Measurements from ENCODE around the gene BLOC1S1. TPM values are rescaled to one million over a fixed set of nuclear protein-coding genes. Genes with fewer than 3 reads are reported as not detected.
A peak's percentile ranks its signal among the peaks of the same experiment; 100 is the strongest.

Gene BLOC1S1
- total RNA-seq, 2 experiments from 2014 or later: 118 to 124 TPM

DNA sequence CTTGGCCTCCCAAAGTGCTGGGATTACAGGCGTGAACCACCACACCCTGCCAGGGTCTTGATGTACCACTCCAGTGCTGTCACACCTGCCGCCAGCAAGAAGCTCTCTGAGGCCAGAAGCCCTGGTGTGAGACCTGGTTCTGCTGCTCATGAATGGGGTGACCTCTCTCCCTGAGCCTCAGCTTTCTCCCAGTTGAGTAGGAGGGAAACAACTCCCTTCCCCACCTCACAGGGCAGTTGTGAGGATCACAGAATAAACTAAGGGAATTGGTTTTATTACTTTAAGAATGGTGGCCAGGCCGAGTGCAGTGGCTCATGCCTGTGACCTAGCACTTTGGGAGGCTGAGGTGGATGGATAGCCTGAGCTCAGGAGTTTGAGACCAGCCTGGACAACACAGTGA lies 18.7 kb downstream of the BLOC1S1 start:
- Mint-ChIP-seq H3K27ac (no peak overlapping the region), H3K4me1 (ENCODE audit: low read depth) (peaks cover 27% of the 10 kb centered on the region), H3K36me3 (ENCODE audit: low read depth) (no peaks in the 10 kb centered on the region), H3K9me3 (no peaks in the 10 kb centered on the region), H3K27me3 (ENCODE audit: low read depth) (no peaks in the 10 kb centered on the region), H3K4me3 (no peak overlapping the region)
- intact Hi-C loops (cut with micrococcal nuclease): loop anchor here (10.0 kb wide), 1 partner anchor 450 kb away; the partner anchor contains the start of gene SMARCC2
- CTCF ChIA-PET: interaction anchor here (0.5 to 3.4 kb wide), 6 partner anchors 10 to 335 kb away, joined by 3 to 11 read pairs (median 4); no protein-coding TSS in a partner anchor
- DNase-seq: no peak

DNA sequence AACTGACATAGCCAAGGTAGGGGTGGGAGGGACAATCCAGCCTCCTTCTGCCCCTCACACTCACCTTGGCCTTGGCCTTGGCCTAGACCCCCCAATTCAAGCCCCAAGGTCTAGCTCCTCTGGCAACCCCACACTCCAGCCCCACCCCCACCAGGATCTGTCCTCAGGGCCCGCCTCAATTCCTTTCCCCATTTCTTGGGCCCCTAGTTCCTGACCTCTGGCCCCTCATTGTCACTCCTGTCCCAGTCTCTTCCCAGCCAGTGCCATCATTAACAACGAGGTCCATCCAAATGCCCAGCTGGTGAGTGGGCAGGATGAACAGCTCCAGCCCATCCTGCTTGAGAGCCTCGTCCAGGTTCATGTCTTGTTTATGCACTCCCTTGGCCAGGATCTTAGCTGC lies 20.2 kb downstream of the BLOC1S1 start:
- CTCF ChIA-PET: interaction anchor here (0.9 to 3.4 kb wide), 3 partner anchors 11 to 239 kb away, joined by 3 to 11 read pairs (median 10); partner anchors contain the start of gene ITGA7
- Mint-ChIP-seq H3K27ac (no peak overlapping the region), H3K9me3 (no peaks in the 10 kb centered on the region), H3K36me3 (ENCODE audit: low read depth) (no peaks in the 10 kb centered on the region), H3K27me3 (ENCODE audit: low read depth) (no peaks in the 10 kb centered on the region), H3K4me3 (no peak overlapping the region), H3K4me1 (ENCODE audit: low read depth) (peaks cover 18% of the 10 kb centered on the region)
- no peak for DNase-seq
- intact Hi-C loops (cut with micrococcal nuclease): loop anchor here (10.0 kb wide), 1 partner anchor 449 kb away; the partner anchor contains the start of gene SMARCC2

DNA sequence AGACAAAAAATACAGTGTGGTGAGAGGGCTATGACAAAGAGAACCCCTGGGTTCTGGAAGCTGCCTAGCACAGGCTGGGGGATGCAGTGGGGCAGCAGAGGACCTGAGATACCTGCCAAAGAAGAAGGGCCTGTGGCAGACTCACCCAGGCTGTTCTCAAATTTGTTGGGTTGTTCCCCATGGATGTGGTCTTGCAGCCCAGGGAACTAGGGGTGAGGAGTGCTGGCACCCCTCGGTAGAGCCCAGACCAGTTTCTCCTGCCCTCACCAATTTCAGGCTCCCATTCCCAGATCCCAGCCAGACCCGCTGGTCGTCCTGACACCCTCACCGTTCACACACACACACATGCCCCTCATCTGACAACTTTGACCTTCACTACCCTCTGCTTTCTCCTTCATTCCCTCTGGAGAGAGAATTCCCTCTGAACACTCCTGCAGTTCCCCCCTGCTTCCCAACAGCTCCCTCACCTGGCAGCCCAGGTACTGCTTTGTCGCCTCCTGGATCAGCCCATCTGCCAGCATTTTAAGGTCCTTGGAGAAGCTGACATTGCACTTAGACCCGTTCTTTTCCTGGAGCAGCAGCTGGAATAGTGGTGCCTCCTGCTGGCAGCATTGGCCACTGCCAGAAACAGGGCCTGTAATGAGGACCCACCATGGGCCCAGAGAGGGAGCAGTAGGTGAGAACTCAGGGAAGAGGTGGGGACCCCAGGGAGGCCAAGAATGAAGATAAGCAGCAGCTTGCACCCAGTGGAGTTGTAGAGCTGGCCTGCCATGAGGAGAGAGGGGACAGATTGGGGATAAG lies 21.1 kb downstream of the BLOC1S1 start:
- Mint-ChIP-seq H3K27me3 (ENCODE audit: low read depth) (no peaks in the 10 kb centered on the region), H3K4me1 (ENCODE audit: low read depth) (peaks cover 18% of the 10 kb centered on the region), H3K27ac (peak overlapping the region; percentile 60), H3K4me3 (peak overlapping the region; percentile 25), H3K9me3 (no peaks in the 10 kb centered on the region), H3K36me3 (ENCODE audit: low read depth) (no peaks in the 10 kb centered on the region)
- peak; percentile 84 for DNase-seq
- CTCF ChIA-PET: interaction anchor here (0.6 to 4.6 kb wide), 29 partner anchors 7 to 548 kb away, joined by 3 to 36 read pairs (median 7); partner anchors contain the start of genes BLOC1S1, CD63, DNAJC14 and ITGA7
- intact Hi-C loops (cut with micrococcal nuclease): loop anchor here (1.0 to 10.0 kb wide), 5 partner anchors 13 to 548 kb away; partner anchors contain the start of gene SMARCC2

DNA sequence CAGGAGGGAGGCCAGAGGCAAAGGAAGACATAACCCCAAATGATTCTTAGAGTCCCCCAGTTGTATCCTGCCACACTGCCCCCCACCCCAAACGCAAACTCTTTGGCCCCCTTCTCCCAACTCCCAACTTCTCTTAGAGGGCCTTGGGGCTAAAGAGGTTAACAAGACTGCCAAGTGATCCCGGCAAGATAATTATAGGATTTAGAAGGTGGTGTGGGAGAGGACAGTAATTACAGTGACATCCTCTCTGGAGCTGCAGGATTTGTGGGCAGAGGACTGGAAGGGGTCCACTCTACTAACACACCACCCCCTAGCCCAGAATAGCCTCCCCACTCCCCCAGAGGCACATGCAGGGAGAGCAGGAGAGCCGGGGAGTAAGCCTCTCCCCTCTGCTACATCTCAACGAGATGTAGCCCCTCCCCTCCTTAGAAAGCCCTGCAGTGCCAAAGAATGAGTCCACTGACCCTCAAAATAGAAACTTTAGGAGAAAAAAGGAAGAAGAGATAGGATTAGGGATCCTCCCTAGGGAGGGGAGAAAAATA lies 21.8 kb downstream of the BLOC1S1 start:
- CTCF ChIA-PET: interaction anchor here (0.6 to 4.6 kb wide), 57 partner anchors 8 to 549 kb away, joined by 3 to 36 read pairs (median 5); partner anchors contain the start of genes BLOC1S1, CD63, DNAJC14 and ITGA7
- H3K9me3 Mint-ChIP-seq: no peaks in the 10 kb centered on the region
- H3K27ac Mint-ChIP-seq: peak overlapping the region; percentile 82
- peak overlapping the region; percentile 75 for H3K4me3 Mint-ChIP-seq
- peaks cover 21% of the 10 kb centered on the region for H3K4me1 Mint-ChIP-seq (ENCODE audit: low read depth)
- no peak for DNase-seq
- H3K36me3 Mint-ChIP-seq (ENCODE audit: low read depth): no peaks in the 10 kb centered on the region
- H3K27me3 Mint-ChIP-seq (ENCODE audit: low read depth): no peaks in the 10 kb centered on the region
- intact Hi-C loops (cut with micrococcal nuclease): loop anchor here (1.0 to 10.0 kb wide), 16 partner anchors 8 to 548 kb away; partner anchors contain the start of genes BLOC1S1, CD63, NABP2 and PA2G4

DNA sequence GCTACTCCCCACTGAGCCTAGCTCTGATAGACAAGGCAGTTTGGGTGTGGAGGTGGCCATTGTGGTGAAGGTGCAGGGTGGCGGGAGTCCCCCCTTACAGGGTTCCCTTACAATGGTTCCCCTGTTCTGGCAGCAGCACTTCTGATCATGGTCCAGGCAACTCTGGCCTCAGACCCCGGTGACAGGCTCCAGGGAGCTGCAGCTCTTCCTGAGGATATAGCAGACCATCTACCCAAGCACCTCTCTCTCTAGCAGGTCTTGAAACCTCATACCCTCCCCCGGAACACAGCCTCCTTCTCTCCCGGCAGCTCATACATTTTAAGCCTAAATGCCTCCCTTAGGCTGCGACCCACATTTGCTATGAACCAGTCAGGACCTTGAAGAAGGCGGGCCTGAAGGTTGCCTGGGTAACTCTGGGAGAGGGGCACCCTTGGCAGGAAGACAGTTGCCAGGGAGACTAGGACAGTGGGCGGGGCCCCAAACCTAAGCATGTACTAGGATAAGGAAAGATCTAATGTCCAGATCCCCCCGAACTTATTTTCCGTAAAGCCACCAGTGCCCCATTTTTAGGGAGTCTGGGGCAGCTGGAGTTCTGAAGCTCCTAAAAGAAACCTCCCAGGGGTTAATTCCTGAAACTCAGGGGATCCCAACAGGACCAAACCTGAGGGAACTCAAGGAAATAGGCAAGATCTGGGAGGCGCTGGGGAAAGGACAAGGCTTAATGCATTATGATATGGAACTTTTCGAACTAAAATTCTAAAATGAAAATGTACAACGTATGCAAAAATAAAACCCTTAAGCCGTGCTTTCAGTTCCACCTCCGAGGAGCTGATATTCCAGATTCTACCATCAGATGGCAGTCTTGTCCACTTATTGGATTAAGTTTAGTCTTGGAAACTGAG lies 22.5 kb downstream of the BLOC1S1 start:
- intact Hi-C loops (cut with micrococcal nuclease): loop anchor here (1.0 to 10.0 kb wide), 12 partner anchors 9 to 486 kb away; partner anchors contain the start of genes BLOC1S1, CD63, NABP2 and PA2G4

DNA sequence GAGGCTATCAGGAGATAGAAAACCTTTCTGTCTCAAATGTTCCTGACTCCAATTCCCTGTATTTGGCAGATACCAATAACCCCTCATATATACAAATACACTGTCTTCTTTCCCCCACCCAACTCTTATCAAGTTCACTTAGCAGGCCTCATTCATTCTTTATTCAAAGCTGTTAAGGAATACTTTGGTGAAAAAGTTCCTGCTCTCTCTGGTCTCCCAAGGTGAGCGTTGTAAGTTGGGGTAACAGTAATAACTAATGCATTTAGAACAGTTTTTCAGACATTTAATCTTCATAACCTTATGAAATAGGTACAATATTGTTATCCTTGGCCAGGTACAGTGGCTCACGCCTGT lies 23.2 kb downstream of the BLOC1S1 start:
- Mint-ChIP-seq H3K36me3 (ENCODE audit: low read depth) (no peaks in the 10 kb centered on the region), H3K27ac (no peak overlapping the region), H3K4me1 (ENCODE audit: low read depth) (peaks cover 24% of the 10 kb centered on the region), H3K4me3 (no peak overlapping the region), H3K27me3 (ENCODE audit: low read depth) (no peaks in the 10 kb centered on the region), H3K9me3 (no peaks in the 10 kb centered on the region)
- intact Hi-C loops (cut with micrococcal nuclease): loop anchor here (2.0 to 10.0 kb wide), 3 partner anchors 78 to 486 kb away; partner anchors contain the start of genes NABP2, SARNP and SMARCC2
- CTCF ChIA-PET: interaction anchor here (0.7 to 4.6 kb wide), 50 partner anchors 8 to 989 kb away, joined by 3 to 36 read pairs (median 5); partner anchors contain the start of genes BLOC1S1, CD63, DGKA and DNAJC14
- no peak for DNase-seq

More for the DNA sequence above, 22.5 kb downstream of the BLOC1S1 start:
- peak overlapping the region; percentile 82 for H3K27ac Mint-ChIP-seq
- peaks cover 22% of the 10 kb centered on the region for H3K4me1 Mint-ChIP-seq (ENCODE audit: low read depth)
- peak; percentile 89 for DNase-seq
- CTCF ChIA-PET: interaction anchor here (0.6 to 4.6 kb wide), 68 partner anchors 9 to 988 kb away, joined by 3 to 36 read pairs (median 4); partner anchors contain the start of genes BLOC1S1, CD63, DGKA and DNAJC14
- H3K9me3 Mint-ChIP-seq: no peaks in the 10 kb centered on the region
- H3K4me3 Mint-ChIP-seq: peak overlapping the region; percentile 75
- no peaks in the 10 kb centered on the region for H3K36me3 Mint-ChIP-seq (ENCODE audit: low read depth)
- no peaks in the 10 kb centered on the region for H3K27me3 Mint-ChIP-seq (ENCODE audit: low read depth)

DNA sequence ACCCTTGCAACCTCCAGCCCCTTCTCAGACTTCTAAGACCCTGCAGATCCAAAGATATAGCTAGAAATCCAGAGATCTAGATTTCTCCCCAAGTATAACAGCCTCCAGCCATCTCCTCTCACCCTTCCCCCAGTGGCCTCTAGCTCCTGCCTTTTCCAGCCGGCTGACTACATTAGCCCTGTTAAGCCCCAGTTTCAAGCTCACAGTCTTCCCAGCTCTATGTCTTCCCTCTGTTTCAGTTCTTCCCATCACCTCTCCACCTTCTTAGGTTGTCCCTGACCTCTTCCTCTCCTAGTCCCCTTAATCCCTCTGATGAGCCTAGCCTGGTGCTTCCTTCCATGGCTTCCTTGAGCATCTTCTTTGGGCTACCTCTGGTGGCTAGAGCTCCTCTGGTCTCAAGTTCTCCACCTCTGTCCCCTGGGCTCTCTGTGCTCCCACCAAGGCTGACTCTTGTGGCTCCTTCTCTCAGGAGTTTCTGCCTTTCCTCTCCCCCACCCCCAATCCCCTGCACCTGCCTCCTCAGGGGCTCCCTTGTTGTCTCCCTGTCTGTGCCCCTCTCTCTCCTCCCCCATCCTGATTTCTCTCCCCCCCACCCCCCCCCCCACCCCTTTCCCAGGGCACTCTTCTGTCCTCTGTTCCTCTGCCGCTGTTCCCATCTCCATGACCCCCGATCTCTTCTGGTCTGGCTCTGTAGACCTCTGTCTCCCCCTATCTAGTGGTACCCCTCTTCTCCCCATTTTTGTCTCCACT lies 26.3 kb downstream of the BLOC1S1 start:
- intact Hi-C loops (cut with micrococcal nuclease): loop anchor here (10.0 kb wide), 1 partner anchor 723 kb away; the partner anchor contains the start of gene SPRYD4
- Mint-ChIP-seq H3K27me3 (ENCODE audit: low read depth) (no peaks in the 10 kb centered on the region), H3K4me1 (ENCODE audit: low read depth) (peaks cover 39% of the 10 kb centered on the region), H3K36me3 (ENCODE audit: low read depth) (no peaks in the 10 kb centered on the region), H3K9me3 (no peaks in the 10 kb centered on the region), H3K27ac (no peak overlapping the region), H3K4me3 (peak overlapping the region; percentile 76)
- CTCF ChIA-PET: interaction anchor here (0.6 to 1.3 kb wide), 10 partner anchors 9 to 697 kb away, joined by 3 to 4 read pairs (median 3); no protein-coding TSS in a partner anchor
- DNase-seq: no peak

DNA sequence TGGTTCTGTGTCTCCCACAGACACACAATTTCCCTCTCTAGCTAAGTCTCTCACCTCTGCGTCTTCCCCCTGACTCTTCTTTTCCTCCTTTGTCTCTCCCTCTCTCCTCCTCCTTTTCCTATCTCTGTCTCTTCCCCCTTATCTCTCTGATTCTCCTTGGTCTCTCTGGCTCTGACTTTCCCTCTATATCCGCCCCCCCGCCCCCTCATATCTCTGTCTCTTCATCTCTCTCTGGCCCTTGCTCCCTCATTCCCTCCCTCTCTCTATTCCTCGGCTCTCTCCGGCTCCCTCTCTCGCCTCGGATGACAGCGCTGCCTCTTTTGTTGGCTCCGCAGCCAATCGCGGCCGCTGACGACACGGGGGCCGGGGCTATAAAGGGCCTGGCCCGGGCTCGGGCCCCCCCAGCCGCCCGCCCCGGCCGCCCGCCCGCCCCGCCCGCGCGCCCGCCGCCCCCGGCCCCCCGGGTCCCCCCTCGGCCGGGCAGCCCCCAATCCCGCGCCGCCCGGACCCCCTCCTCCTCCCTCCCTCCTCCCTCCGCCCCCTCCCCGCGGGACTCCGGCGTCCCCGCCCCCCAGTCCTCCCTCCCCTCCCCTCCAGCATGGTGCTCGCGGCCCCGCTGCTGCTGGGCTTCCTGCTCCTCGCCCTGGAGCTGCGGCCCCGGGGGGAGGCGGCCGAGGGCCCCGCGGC lies 27.0 kb downstream of the BLOC1S1 start, which contains the start of gene GDF11:
TSS of gene GDF11 (plus strand) at position 404 of the 687 bp plus-strand sequence. CDS start at position 599, 195 bp downstream.
- DNase-seq: peak; percentile 75
- CTCF ChIA-PET: interaction anchor here (1.0 to 2.0 kb wide), 2 partner anchors 52 to 196 kb away, joined by 4 to 8 read pairs; no protein-coding TSS in a partner anchor
- intact Hi-C loops (cut with micrococcal nuclease): loop anchor here (1.0 to 10.0 kb wide), 6 partner anchors 54 to 722 kb away; partner anchors contain the start of genes ORMDL2, RPS26 and SPRYD4
- no peaks in the 10 kb centered on the region for H3K36me3 Mint-ChIP-seq (ENCODE audit: low read depth)
- H3K4me3 Mint-ChIP-seq: peak within 1 kb of the TSS; percentile 84
- H3K27me3 Mint-ChIP-seq (ENCODE audit: low read depth): no peaks in the 10 kb centered on the region
- H3K9me3 Mint-ChIP-seq: no peaks in the 10 kb centered on the region
- peaks cover 31% of the 10 kb centered on the region for H3K4me1 Mint-ChIP-seq (ENCODE audit: low read depth)
- H3K27ac Mint-ChIP-seq: peak within 1 kb of the TSS; percentile 13

DNA sequence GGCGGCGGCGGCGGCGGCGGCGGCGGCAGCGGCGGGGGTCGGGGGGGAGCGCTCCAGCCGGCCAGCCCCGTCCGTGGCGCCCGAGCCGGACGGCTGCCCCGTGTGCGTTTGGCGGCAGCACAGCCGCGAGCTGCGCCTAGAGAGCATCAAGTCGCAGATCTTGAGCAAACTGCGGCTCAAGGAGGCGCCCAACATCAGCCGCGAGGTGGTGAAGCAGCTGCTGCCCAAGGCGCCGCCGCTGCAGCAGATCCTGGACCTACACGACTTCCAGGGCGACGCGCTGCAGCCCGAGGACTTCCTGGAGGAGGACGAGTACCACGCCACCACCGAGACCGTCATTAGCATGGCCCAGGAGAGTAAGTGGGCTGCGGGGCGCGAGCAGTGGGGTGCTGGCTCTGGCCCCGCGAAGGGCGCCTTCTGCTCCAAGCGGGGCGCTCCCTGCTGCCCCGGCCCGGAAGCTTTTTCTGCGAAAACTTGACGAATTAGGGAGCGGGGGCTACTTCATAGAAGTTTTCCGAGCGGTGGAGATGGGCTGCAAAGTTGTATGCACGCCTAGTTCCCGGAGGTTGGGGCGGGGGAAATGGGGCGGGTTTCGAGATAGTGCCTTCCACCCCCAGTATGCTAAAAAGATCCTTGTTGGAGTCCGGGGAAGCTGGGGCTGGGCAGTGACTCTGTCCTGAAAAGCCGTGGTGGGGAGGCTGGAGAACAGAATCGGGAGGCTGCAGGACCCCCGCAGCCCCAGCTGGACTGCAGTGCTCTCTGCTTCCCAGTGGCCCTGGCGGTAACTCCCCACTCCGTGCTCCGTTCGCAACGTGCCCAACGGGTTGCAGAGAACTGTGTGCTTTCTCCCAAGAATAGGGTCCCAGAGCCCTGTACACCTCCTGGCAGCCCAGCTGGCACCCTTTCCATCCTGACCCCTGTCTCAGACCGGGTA lies 27.8 kb downstream of the BLOC1S1 start:
- peaks cover 2% of the 10 kb centered on the region for H3K36me3 Mint-ChIP-seq (ENCODE audit: low read depth)
- peak overlapping the region; percentile 13 for H3K27ac Mint-ChIP-seq
- CTCF ChIA-PET: interaction anchor here (0.7 to 2.0 kb wide), 6 partner anchors 17 to 286 kb away, joined by 3 to 8 read pairs (median 4); no protein-coding TSS in a partner anchor
- H3K4me3 Mint-ChIP-seq: peak overlapping the region; percentile 84
- intact Hi-C loops (cut with micrococcal nuclease): loop anchor here (1.0 to 10.0 kb wide), 6 partner anchors 54 to 721 kb away; partner anchors contain the start of genes ORMDL2, RPS26 and SPRYD4
- H3K4me1 Mint-ChIP-seq (ENCODE audit: low read depth): peaks cover 26% of the 10 kb centered on the region
- H3K27me3 Mint-ChIP-seq (ENCODE audit: low read depth): no peaks in the 10 kb centered on the region
- peak; percentile 65 for DNase-seq
- no peaks in the 10 kb centered on the region for H3K9me3 Mint-ChIP-seq

All from activated naive CD4-positive, alpha-beta T cell treated with anti-CD3 and anti-CD28 coated beads for 36 hours (primary cell).